ENCODE measurements around the gene RFC3. TPM values are rescaled to one million over a fixed set of nuclear protein-coding genes. Genes with fewer than 3 reads are reported as not detected.
A peak's percentile ranks its signal among the peaks of the same experiment; 100 is the strongest.

Gene RFC3
- total and polyA plus RNA-seq, 2 donors (not counting 1 experiment from before 2014, with no cell fraction given), result 3.1 to 13.4 TPM

- H4K20me1 ChIP-seq (ENCODE audit: control insufficient read depth, extremely low read depth, insufficient read depth, low read length), result no peaks in the 10 kb centered on the region
- H3K9ac ChIP-seq (ENCODE audit: insufficient read depth, low read length), result no peak overlapping the region
- no peaks in the 10 kb centered on the region for H3K36me3 ChIP-seq (ENCODE audit: control insufficient read depth, insufficient read depth, low read length)
- no peaks in the 10 kb centered on the region for H3K4me1 ChIP-seq (ENCODE audit: control insufficient read depth, extremely low read depth, insufficient read depth, low read length)
- no peaks in the 10 kb centered on the region for H3K79me2 ChIP-seq (ENCODE audit: control insufficient read depth, insufficient read depth, low read length)
- H3K4me2 ChIP-seq (ENCODE audit: extremely low read depth, insufficient read depth, low read length), result no peak overlapping the region
- H3K27me3 ChIP-seq (ENCODE audit: control insufficient read depth, insufficient read depth, low read length), result no peaks in the 10 kb centered on the region
- H3K27ac ChIP-seq (ENCODE audit: insufficient read depth, low read length), result no peak overlapping the region
- TF ChIP-seq EZH2 (IDR thresholded peaks at IDR 0.05; ENCODE audit: low read length, missing control alignments), result no peak
- TF ChIP-seq, protein P1, sequence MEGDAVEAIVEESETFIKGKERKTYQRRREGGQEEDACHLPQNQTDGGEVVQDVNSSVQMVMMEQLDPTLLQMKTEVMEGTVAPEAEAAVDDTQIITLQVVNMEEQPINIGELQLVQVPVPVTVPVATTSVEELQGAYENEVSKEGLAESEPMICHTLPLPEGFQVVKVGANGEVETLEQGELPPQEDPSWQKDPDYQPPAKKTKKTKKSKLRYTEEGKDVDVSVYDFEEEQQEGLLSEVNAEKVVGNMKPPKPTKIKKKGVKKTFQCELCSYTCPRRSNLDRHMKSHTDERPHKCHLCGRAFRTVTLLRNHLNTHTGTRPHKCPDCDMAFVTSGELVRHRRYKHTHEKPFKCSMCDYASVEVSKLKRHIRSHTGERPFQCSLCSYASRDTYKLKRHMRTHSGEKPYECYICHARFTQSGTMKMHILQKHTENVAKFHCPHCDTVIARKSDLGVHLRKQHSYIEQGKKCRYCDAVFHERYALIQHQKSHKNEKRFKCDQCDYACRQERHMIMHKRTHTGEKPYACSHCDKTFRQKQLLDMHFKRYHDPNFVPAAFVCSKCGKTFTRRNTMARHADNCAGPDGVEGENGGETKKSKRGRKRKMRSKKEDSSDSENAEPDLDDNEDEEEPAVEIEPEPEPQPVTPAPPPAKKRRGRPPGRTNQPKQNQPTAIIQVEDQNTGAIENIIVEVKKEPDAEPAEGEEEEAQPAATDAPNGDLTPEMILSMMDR (conservative IDR thresholded peaks at IDR 0.05 in 1 of 2, IDR thresholded peaks at IDR 0.05 in 1 of 2; ENCODE audit: low read depth in 1 of 2, low read length in 2 of 2), result no peak
- DNase-seq (ENCODE audit: low read depth in 2 of 2), result peak in 1 of 2 donors; percentile 15
- no peaks in the 10 kb centered on the region for H3K9me3 ChIP-seq (ENCODE audit: control insufficient read depth, insufficient read depth, low read depth, low read length)
- H3K4me3 ChIP-seq (replicated peaks in 1 of 4; ENCODE audit: control extremely low read depth in 1 of 4, insufficient read depth in 1 of 4, low read depth in 3 of 4, low read length in 4 of 4), result no peak overlapping the region
- no peak overlapping the region for H2AFZ ChIP-seq (ENCODE audit: low read length)
Measured at GRCh38 chr13:33794576-33794975, 23.4 kb upstream of the RFC3 start.

DNA sequence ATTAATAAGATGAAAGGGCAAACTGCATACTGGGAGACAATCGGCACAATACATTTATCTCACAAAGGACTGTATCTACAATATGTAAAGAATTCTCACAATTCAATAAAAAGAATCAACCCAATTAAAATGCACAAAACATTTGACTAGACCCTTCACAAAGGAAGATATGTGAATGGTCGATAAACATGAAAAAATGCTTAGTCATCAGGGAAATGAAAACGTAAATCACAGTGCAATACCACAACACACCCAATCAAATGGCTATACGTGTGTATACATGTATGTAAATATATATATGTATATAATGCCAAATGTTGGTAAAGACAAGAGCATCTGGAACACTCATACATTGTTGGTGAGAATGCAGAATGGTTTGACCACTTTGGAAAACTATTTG lies 21.9 kb upstream of the RFC3 start:
- Histone ChIP-seq H3K27ac (ENCODE audit: insufficient read depth, low read length) (no peak overlapping the region), H3K79me2 (ENCODE audit: control insufficient read depth, insufficient read depth, low read length) (no peaks in the 10 kb centered on the region), H3K4me2 (ENCODE audit: extremely low read depth, insufficient read depth, low read length) (no peak overlapping the region), H3K9me3 (ENCODE audit: control insufficient read depth, insufficient read depth, low read depth, low read length) (no peaks in the 10 kb centered on the region), H3K36me3 (ENCODE audit: control insufficient read depth, insufficient read depth, low read length) (no peaks in the 10 kb centered on the region), H3K9ac (ENCODE audit: insufficient read depth, low read length) (no peak overlapping the region), H4K20me1 (ENCODE audit: control insufficient read depth, extremely low read depth, insufficient read depth, low read length) (no peaks in the 10 kb centered on the region), H2AFZ (ENCODE audit: low read length) (no peak overlapping the region), H3K4me1 (ENCODE audit: control insufficient read depth, extremely low read depth, insufficient read depth, low read length) (no peaks in the 10 kb centered on the region), H3K4me3 (replicated peaks in 1 of 4; ENCODE audit: control extremely low read depth in 1 of 4, insufficient read depth in 1 of 4, low read depth in 3 of 4, low read length in 4 of 4) (no peak overlapping the region), H3K27me3 (ENCODE audit: control insufficient read depth, insufficient read depth, low read length) (no peaks in the 10 kb centered on the region)
- TF ChIP-seq EZH2 (IDR thresholded peaks at IDR 0.05; ENCODE audit: low read length, missing control alignments), result no peak
- TF ChIP-seq, protein P1 (conservative IDR thresholded peaks at IDR 0.05 in 1 of 2, IDR thresholded peaks at IDR 0.05 in 1 of 2; ENCODE audit: low read depth in 1 of 2, low read length in 2 of 2), result no peak
- DNase-seq (ENCODE audit: low read depth in 2 of 2), result no peak

DNA sequence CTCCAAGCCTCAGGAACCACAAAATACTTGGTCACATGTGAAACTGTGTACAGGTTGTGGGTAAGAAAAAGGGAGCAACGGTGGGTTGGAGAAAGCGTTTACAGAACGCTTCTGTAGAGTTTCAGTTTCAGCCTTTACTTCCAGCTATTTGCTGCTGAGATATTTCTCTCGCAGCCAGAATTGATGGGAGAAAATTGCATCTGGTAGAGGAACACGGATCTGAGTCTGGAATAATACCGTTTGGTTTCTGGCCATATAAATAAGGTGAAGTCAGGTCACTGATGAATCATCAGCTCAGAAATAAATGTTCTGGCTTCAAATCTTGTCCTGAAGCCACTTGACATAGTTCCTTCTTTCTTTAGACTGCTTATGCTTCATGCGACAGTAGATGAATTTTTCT lies 20.3 kb upstream of the RFC3 start:
- peak overlapping the region; percentile 47 for H2AFZ ChIP-seq (ENCODE audit: low read length)
- peak overlapping the region; percentile 25 for H3K9ac ChIP-seq (ENCODE audit: insufficient read depth, low read length)
- H3K4me2 ChIP-seq (ENCODE audit: extremely low read depth, insufficient read depth, low read length), result peak overlapping the region; percentile 56
- no peaks in the 10 kb centered on the region for H3K36me3 ChIP-seq (ENCODE audit: control insufficient read depth, insufficient read depth, low read length)
- H4K20me1 ChIP-seq (ENCODE audit: control insufficient read depth, extremely low read depth, insufficient read depth, low read length), result no peaks in the 10 kb centered on the region
- TF ChIP-seq EZH2 (IDR thresholded peaks at IDR 0.05; ENCODE audit: low read length, missing control alignments), result no peak
- TF ChIP-seq, protein P1 (conservative IDR thresholded peaks at IDR 0.05 in 1 of 2, IDR thresholded peaks at IDR 0.05 in 1 of 2; ENCODE audit: low read depth in 1 of 2, low read length in 2 of 2), result no peak
- H3K27me3 ChIP-seq (ENCODE audit: control insufficient read depth, insufficient read depth, low read length), result no peaks in the 10 kb centered on the region
- H3K4me1 ChIP-seq (ENCODE audit: control insufficient read depth, extremely low read depth, insufficient read depth, low read length), result no peaks in the 10 kb centered on the region
- no peaks in the 10 kb centered on the region for H3K9me3 ChIP-seq (ENCODE audit: control insufficient read depth, insufficient read depth, low read depth, low read length)
- H3K4me3 ChIP-seq (replicated peaks in 1 of 4; ENCODE audit: control extremely low read depth in 1 of 4, insufficient read depth in 1 of 4, low read depth in 3 of 4, low read length in 4 of 4), result peak overlapping the region in 1 of 4 experiments; percentile 50
- DNase-seq (ENCODE audit: low read depth in 2 of 2), result peak; percentile 36 to 45
- no peaks in the 10 kb centered on the region for H3K79me2 ChIP-seq (ENCODE audit: control insufficient read depth, insufficient read depth, low read length)
- no peak overlapping the region for H3K27ac ChIP-seq (ENCODE audit: insufficient read depth, low read length)

Measured in fibroblast of lung (primary cell).